ENCODE measurements around the gene CCNB2. TPM values are rescaled to one million over a fixed set of nuclear protein-coding genes. Genes with fewer than 3 reads are reported as not detected.

The CCNB2 gene
- polyA plus RNA-seq, 1 donor (not counting 4 experiments of a cell fraction or from before 2014, with no cell fraction given), result 36.9 TPM

DNA sequence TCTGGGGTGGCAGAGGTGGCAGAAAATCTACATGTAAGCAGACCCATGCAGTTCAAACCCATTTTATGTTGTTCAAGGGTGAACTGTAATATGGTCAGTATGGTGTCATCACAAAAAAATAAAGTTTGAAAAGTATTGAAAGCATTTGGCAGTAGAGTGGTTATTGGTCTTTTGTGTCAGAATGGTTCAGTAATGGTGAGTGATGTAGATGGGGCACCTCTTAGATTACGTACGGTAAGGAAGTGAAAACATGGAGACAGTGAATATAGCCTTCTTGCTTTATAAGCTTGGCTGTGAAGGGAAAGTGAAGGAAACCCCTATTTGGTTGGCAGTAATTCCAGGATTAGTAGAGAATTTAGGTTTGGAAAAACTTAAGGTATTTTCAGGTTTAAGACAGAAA, 17.2 kb upstream of the CCNB2 start:
- no peak overlapping the region for H2AFZ ChIP-seq (ENCODE audit: control insufficient read depth, low read length)
- H3K79me2 ChIP-seq (ENCODE audit: control insufficient read depth, insufficient read depth, low read length), result no peaks in the 10 kb centered on the region
- H3K27me3 ChIP-seq (ENCODE audit: control insufficient read depth, extremely low read depth, insufficient read depth, low read length), result no peaks in the 10 kb centered on the region
- H3K36me3 ChIP-seq (ENCODE audit: control insufficient read depth in 2 of 2, extremely low read depth in 1 of 2, insufficient read depth in 2 of 2, low read length in 2 of 2), result peaks cover 8 to 19% of the 10 kb centered on the region in 2 experiments
- FAIRE-seq (no peak), DNase-seq (ENCODE audit: low read depth, low spot score) (no peak)
- no peaks in the 10 kb centered on the region for H3K9me3 ChIP-seq (ENCODE audit: control insufficient read depth, low read depth, low read length)
- H3K9me1 ChIP-seq (ENCODE audit: control insufficient read depth, extremely low read depth, insufficient read depth, low read length), result no peaks in the 10 kb centered on the region
- no peak overlapping the region for H3K4me3 ChIP-seq (ENCODE audit: control insufficient read depth in 2 of 3, extremely low read depth in 1 of 3, insufficient read depth in 2 of 3, low read depth in 1 of 3, low read length in 3 of 3)
- H4K20me1 ChIP-seq (ENCODE audit: control insufficient read depth, extremely low read depth, insufficient read depth, low read length), result no peaks in the 10 kb centered on the region
- dilution Hi-C loops (cut with MboI; ENCODE audit: extremely low pct_ligation_motif_present, low sequenced_read_pairs), result no loop called here
- no peak overlapping the region for H3K4me2 ChIP-seq (ENCODE audit: control insufficient read depth, extremely low read depth, insufficient read depth, low read depth, low read length)
- H3K27ac ChIP-seq (ENCODE audit: control insufficient read depth, insufficient read depth, low read length), result no peak overlapping the region
- no peak for TF ChIP-seq EZH2 (IDR thresholded peaks at IDR 0.05; ENCODE audit: low read length)
- TF ChIP-seq, protein P1, sequence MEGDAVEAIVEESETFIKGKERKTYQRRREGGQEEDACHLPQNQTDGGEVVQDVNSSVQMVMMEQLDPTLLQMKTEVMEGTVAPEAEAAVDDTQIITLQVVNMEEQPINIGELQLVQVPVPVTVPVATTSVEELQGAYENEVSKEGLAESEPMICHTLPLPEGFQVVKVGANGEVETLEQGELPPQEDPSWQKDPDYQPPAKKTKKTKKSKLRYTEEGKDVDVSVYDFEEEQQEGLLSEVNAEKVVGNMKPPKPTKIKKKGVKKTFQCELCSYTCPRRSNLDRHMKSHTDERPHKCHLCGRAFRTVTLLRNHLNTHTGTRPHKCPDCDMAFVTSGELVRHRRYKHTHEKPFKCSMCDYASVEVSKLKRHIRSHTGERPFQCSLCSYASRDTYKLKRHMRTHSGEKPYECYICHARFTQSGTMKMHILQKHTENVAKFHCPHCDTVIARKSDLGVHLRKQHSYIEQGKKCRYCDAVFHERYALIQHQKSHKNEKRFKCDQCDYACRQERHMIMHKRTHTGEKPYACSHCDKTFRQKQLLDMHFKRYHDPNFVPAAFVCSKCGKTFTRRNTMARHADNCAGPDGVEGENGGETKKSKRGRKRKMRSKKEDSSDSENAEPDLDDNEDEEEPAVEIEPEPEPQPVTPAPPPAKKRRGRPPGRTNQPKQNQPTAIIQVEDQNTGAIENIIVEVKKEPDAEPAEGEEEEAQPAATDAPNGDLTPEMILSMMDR (optimal IDR thresholded peaks at IDR 0.05 in 1 of 3, IDR thresholded peaks at IDR 0.05 in 1 of 3, conservative IDR thresholded peaks at IDR 0.05 in 1 of 3; ENCODE audit: extremely low read depth in 1 of 3, insufficient read depth in 2 of 3, low read length in 3 of 3), result no peak
- H3K9ac ChIP-seq (ENCODE audit: control insufficient read depth, extremely low read depth, insufficient read depth, low read length), result no peak overlapping the region
- no peaks in the 10 kb centered on the region for H3K4me1 ChIP-seq (ENCODE audit: control insufficient read depth, extremely low read depth, insufficient read depth, low read length)

DNA sequence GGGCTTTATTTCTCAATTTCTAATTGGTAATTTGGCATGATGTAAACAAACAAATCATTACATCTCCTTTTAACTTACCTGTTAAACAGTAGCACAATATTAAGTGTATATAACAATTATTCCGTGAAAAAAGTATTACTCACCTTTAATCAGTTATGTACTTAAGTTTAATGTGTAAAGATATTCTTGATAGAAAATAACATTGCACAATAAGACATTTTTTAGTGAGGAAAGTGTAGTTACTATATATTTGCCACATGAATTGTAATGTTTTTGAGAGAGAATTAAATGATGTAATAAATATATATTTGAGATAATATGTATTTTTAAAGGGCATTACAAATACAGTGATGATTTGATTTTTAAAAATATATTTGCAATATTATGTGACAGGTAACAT, 10.9 kb upstream of the CCNB2 start:
- Histone ChIP-seq H3K79me2 (ENCODE audit: control insufficient read depth, insufficient read depth, low read length) (no peaks in the 10 kb centered on the region), H3K27me3 (ENCODE audit: control insufficient read depth, extremely low read depth, insufficient read depth, low read length) (no peaks in the 10 kb centered on the region), H4K20me1 (ENCODE audit: control insufficient read depth, extremely low read depth, insufficient read depth, low read length) (no peaks in the 10 kb centered on the region), H2AFZ (ENCODE audit: control insufficient read depth, low read length) (no peak overlapping the region), H3K27ac (ENCODE audit: control insufficient read depth, insufficient read depth, low read length) (no peak overlapping the region), H3K4me1 (ENCODE audit: control insufficient read depth, extremely low read depth, insufficient read depth, low read length) (no peaks in the 10 kb centered on the region), H3K9ac (ENCODE audit: control insufficient read depth, extremely low read depth, insufficient read depth, low read length) (no peak overlapping the region), H3K4me2 (ENCODE audit: control insufficient read depth, extremely low read depth, insufficient read depth, low read depth, low read length) (no peak overlapping the region), H3K9me1 (ENCODE audit: control insufficient read depth, extremely low read depth, insufficient read depth, low read length) (no peaks in the 10 kb centered on the region), H3K9me3 (ENCODE audit: control insufficient read depth, low read depth, low read length) (no peaks in the 10 kb centered on the region), H3K4me3 (ENCODE audit: control insufficient read depth in 2 of 3, extremely low read depth in 1 of 3, insufficient read depth in 2 of 3, low read depth in 1 of 3, low read length in 3 of 3) (no peak overlapping the region), H3K36me3 (ENCODE audit: control insufficient read depth in 2 of 2, extremely low read depth in 1 of 2, insufficient read depth in 2 of 2, low read length in 2 of 2) (peaks cover 5 to 10% of the 10 kb centered on the region in 2 experiments)
- TF ChIP-seq, protein P1 (optimal IDR thresholded peaks at IDR 0.05 in 1 of 3, IDR thresholded peaks at IDR 0.05 in 1 of 3, conservative IDR thresholded peaks at IDR 0.05 in 1 of 3; ENCODE audit: extremely low read depth in 1 of 3, insufficient read depth in 2 of 3, low read length in 3 of 3), result no peak
- TF ChIP-seq EZH2 (IDR thresholded peaks at IDR 0.05; ENCODE audit: low read length), result no peak
- DNase-seq (ENCODE audit: low read depth, low spot score) (no peak), FAIRE-seq (no peak)
- dilution Hi-C loops (cut with MboI; ENCODE audit: extremely low pct_ligation_motif_present, low sequenced_read_pairs), result no loop called here

Data from keratinocyte (primary cell).